DOHH2 (cell line): ENCODE data around the gene VAMP4.

ENCODE experiments used
- CTCF ChIP-seq: fragments of 200-600 bp; sonication (generic); IDR thresholded peaks from one replicate; pipeline ENCODE4 v1.5.1; 2014; ENCODE audit warnings: antibody characterized with exemption, mild to moderate bottlenecking, low read depth, low read length; ENCODE audit not compliant: poor library complexity, severe bottlenecking
- EZH2phosphoT487 ChIP-seq: fragments of 200-600 bp; sonication (generic); IDR thresholded peaks from 2 replicates; pipeline ENCODE4 v1.6.1; 2017; ENCODE audit warnings: borderline replicate concordance, mild to moderate bottlenecking, antibody characterized with exemption, low read length, moderate library complexity, mixed read lengths

GRCh38 chr1:171683870-171684269 is 58.0 kb downstream of the VAMP4 start:
- TF ChIP-seq EZH2phosphoT487 = no peak
- no peak for TF ChIP-seq CTCF
